Fibroblast of villous mesenchyme (primary cell): Measurements from ENCODE around the gene LENEP. TPM values are rescaled to one million over a fixed set of nuclear protein-coding genes. Genes with fewer than 3 reads are reported as not detected.

Experiments used
- DNase-seq: peaks from one replicate; pipeline ENCODE4 v3.0.0-alpha.2; 2010; ENCODE audit warnings: low read depth
- H3K4me3 ChIP-seq: 2 replicates; pipeline ENCODE4 v1.5.1; 2011; ENCODE audit warnings: low read depth, mild to moderate bottlenecking, low read length
- CTCF ChIP-seq: IDR thresholded peaks from 2 replicates; pipeline ENCODE4 v1.5.1; 2012; ENCODE audit warnings: low read depth, mild to moderate bottlenecking, low read length; ENCODE audit not compliant: insufficient read depth
- total RNA-seq: library from RNA; depleted of rRNA; stranded (reverse); fragments of >200 nt; gene quantifications from 2 replicates; pipeline ENCODE4 v1.2.3, GENCODE V29; 2012

Gene LENEP
- total RNA-seq, 1 donor: 0.43 TPM

GRCh38 chr1:155023627-155024026, 30.2 kb downstream of the LENEP start:
- no peak for TF ChIP-seq CTCF
- DNase-seq: no peak
- no peak overlapping the region for H3K4me3 ChIP-seq

- DNase-seq: no peak
- H3K4me3 ChIP-seq: no peak overlapping the region
- TF ChIP-seq CTCF: no peak
Observed at GRCh38 chr1:155024315-155024714, 30.9 kb downstream of the LENEP start.

- no peak for DNase-seq
- no peak for TF ChIP-seq CTCF
- H3K4me3 ChIP-seq: no peak overlapping the region
Observed at GRCh38 chr1:155026154-155026553, 32.8 kb downstream of the LENEP start.

GRCh38 chr1:155026588-155026987, 33.2 kb downstream of the LENEP start:
- no peak for TF ChIP-seq CTCF
- DNase-seq: no peak
- H3K4me3 ChIP-seq: no peak overlapping the region

- TF ChIP-seq CTCF: no peak
Observed at GRCh38 chr1:155029513-155030242, 36.3 kb downstream of the LENEP start.

GRCh38 chr1:155030243-155030795, 36.9 kb downstream of the LENEP start:
- DNase-seq: no peak

More at GRCh38 chr1:155029513-155030242, 36.3 kb downstream of the LENEP start:
- no peak overlapping the region for H3K4me3 ChIP-seq
- no peak for DNase-seq

More at GRCh38 chr1:155030243-155030795, 36.9 kb downstream of the LENEP start:
- H3K4me3 ChIP-seq: no peak overlapping the region
- no peak for TF ChIP-seq CTCF
